H9 (cell line): ENCODE data around the gene STX2. TPM values are rescaled to one million over a fixed set of nuclear protein-coding genes. Genes with fewer than 3 reads are reported as not detected.

ENCODE experiments used
- DNase-seq: peaks from one replicate; pipeline ENCODE4 v3.0.0-alpha.2; 2017
- H2AFZ ChIP-seq: one replicate; pipeline ENCODE4 v1.6.1; 2013; ENCODE audit warnings: mild to moderate bottlenecking, low read length, control low read depth, moderate library complexity
- H2AK5ac ChIP-seq: 2 replicates; pipeline ENCODE4 v1.6.1; 2013; ENCODE audit warnings: low read length, control low read depth, mixed read lengths; ENCODE audit not compliant: insufficient read length
- H2BK120ac ChIP-seq: one replicate; pipeline ENCODE4 v1.6.1; 2013; ENCODE audit warnings: low read depth, mild to moderate bottlenecking, low read length, control low read depth, inconsistent platforms; ENCODE audit not compliant: poor library complexity, severe bottlenecking
- H2BK12ac ChIP-seq: 2 replicates; pipeline ENCODE4 v1.6.1; 2013; ENCODE audit warnings: low read length, control low read depth, mixed read lengths, low read depth; ENCODE audit not compliant: insufficient read length
- H2BK15ac ChIP-seq: 2 replicates; pipeline ENCODE4 v1.6.1; 2013; ENCODE audit warnings: low read depth, low read length, control low read depth
- H2BK20ac ChIP-seq: one replicate; pipeline ENCODE4 v1.6.1; 2013; ENCODE audit warnings: low read depth, mild to moderate bottlenecking, low read length, control low read depth, inconsistent platforms; ENCODE audit not compliant: poor library complexity, severe bottlenecking
- H2BK5ac ChIP-seq: 2 replicates; pipeline ENCODE4 v1.6.1; 2013; ENCODE audit warnings: low read length, control low read depth, mixed read lengths; ENCODE audit not compliant: insufficient read length
- H3K14ac ChIP-seq: 2 replicates; pipeline ENCODE4 v1.6.1; 2013; ENCODE audit warnings: low read length, control low read depth; ENCODE audit not compliant: insufficient read depth
- H3K18ac ChIP-seq: 2 replicates; pipeline ENCODE4 v1.6.1; 2013; ENCODE audit warnings: low read depth, mild to moderate bottlenecking, mixed read lengths, low read length, control low read depth; ENCODE audit not compliant: insufficient read length
- H3K23ac ChIP-seq: 2 replicates; pipeline ENCODE4 v1.6.1; 2013; ENCODE audit warnings: low read length, control low read depth, mixed read lengths, low read depth; ENCODE audit not compliant: insufficient read length
- H3K23me2 ChIP-seq: 2 replicates; pipeline ENCODE4 v1.6.1; 2013; ENCODE audit warnings: low read depth, mild to moderate bottlenecking, mixed read lengths, low read length, control low read depth; ENCODE audit not compliant: insufficient read length, poor library complexity, severe bottlenecking
- H3K27ac ChIP-seq: 2 replicates; pipeline ENCODE4 v1.5.1; 2013; ENCODE audit warnings: low read length, control low read depth, mixed read lengths, low read depth; ENCODE audit not compliant: insufficient read length
- H3K27me3 ChIP-seq: 2 replicates; pipeline ENCODE4 v1.6.1; 2013; ENCODE audit warnings: low read length, control low read depth, inconsistent platforms; ENCODE audit not compliant: insufficient read depth
- H3K4ac ChIP-seq: 2 replicates; pipeline ENCODE4 v1.6.1; 2013; ENCODE audit warnings: low read depth, mild to moderate bottlenecking, control low read depth, inconsistent platforms, low read length, moderate library complexity
- H3K4me1 ChIP-seq: 2 replicates; pipeline ENCODE4 v1.6.1; 2013; ENCODE audit warnings: low read length, control low read depth, inconsistent platforms; ENCODE audit not compliant: insufficient read depth
- H3K4me2 ChIP-seq: 2 replicates; pipeline ENCODE4 v1.6.1; 2013; ENCODE audit warnings: low read length, control low read depth, mixed read lengths; ENCODE audit not compliant: insufficient read length, insufficient read depth
- H3K56ac ChIP-seq: 2 replicates; pipeline ENCODE4 v1.6.1; 2013; ENCODE audit warnings: low read depth, mild to moderate bottlenecking, mixed read lengths, low read length, control low read depth; ENCODE audit not compliant: insufficient read length
- H3K79me1 ChIP-seq: 2 replicates; pipeline ENCODE4 v1.6.1; 2013; ENCODE audit warnings: low read depth, mild to moderate bottlenecking, moderate library complexity, low read length, control low read depth, inconsistent platforms; ENCODE audit not compliant: insufficient read depth, poor library complexity, severe bottlenecking
- H3K79me2 ChIP-seq: 2 replicates; pipeline ENCODE4 v1.6.1; 2013; ENCODE audit warnings: low read length, control low read depth, inconsistent platforms; ENCODE audit not compliant: insufficient read depth
- H3K9ac ChIP-seq: 2 replicates; pipeline ENCODE4 v1.6.1; 2013; ENCODE audit warnings: low read length, control low read depth, mixed read lengths; ENCODE audit not compliant: insufficient read length; ENCODE audit errors: extremely low read depth
- H3K9me3 ChIP-seq: one replicate; pipeline ENCODE4 v1.6.1; 2013; ENCODE audit warnings: low read depth, low read length, inconsistent platforms; ENCODE audit not compliant: control insufficient read depth
- H3T11ph ChIP-seq: one replicate; pipeline ENCODE4 v1.6.1; 2013; ENCODE audit warnings: mild to moderate bottlenecking, low read length, control low read depth, inconsistent platforms
- H4K20me1 ChIP-seq: one replicate; pipeline ENCODE4 v1.6.1; 2013; ENCODE audit not compliant: control insufficient read depth, insufficient read length, insufficient read depth
- H4K5ac ChIP-seq: 2 replicates; pipeline ENCODE4 v1.6.1; 2013; ENCODE audit warnings: low read depth, mild to moderate bottlenecking, mixed read lengths, low read length, control low read depth; ENCODE audit not compliant: insufficient read length
- H4K8ac ChIP-seq: replicated peaks from 2 replicates; pipeline ENCODE4 v1.6.1; 2013; ENCODE audit warnings: low read length, control low read depth, mixed read lengths, low read depth; ENCODE audit not compliant: insufficient read length
- H4K91ac ChIP-seq: 2 replicates; pipeline ENCODE4 v1.6.1; 2013; ENCODE audit warnings: low read depth, mild to moderate bottlenecking, moderate library complexity, mixed read lengths, low read length, control low read depth; ENCODE audit not compliant: insufficient read length
- H3K27ac Mint-ChIP-seq, 3 experiments: 2 replicates in 2 of 3; 3 replicates in 1 of 3; pipeline ENCODE4 v1.8.0; 2020 to 2021; ENCODE audit warnings: mixed read lengths in 3 of 3, mild to moderate bottlenecking in 1 of 3, moderate library complexity in 1 of 3
- H3K27me3 Mint-ChIP-seq: 2 replicates; pipeline ENCODE4 v1.8.0; 2021; ENCODE audit warnings: low read depth, mild to moderate bottlenecking, moderate library complexity, mixed read lengths
- H3K36me3 Mint-ChIP-seq, 3 experiments: 2 replicates in 2 of 3; 3 replicates in 1 of 3; pipeline ENCODE4 v1.8.0; 2020 to 2021; ENCODE audit warnings: low read depth in 3 of 3, mixed read lengths in 3 of 3; ENCODE audit not compliant: insufficient read depth in 1 of 3
- H3K4me1 Mint-ChIP-seq, 2 experiments: 2 replicates each; pipeline ENCODE4 v1.8.0; 2020; ENCODE audit warnings: mixed read lengths in 2 of 2
- H3K4me3 Mint-ChIP-seq, 2 experiments: 2 replicates in 1 of 2; 3 replicates in 1 of 2; pipeline ENCODE4 v1.8.0; 2020 to 2021; ENCODE audit warnings: mild to moderate bottlenecking in 2 of 2, mixed read lengths in 2 of 2, moderate library complexity in 1 of 2
- H3K9me3 Mint-ChIP-seq, 2 experiments: 2 replicates in 1 of 2; 3 replicates in 1 of 2; pipeline ENCODE4 v1.8.0; 2020; ENCODE audit warnings: mild to moderate bottlenecking in 2 of 2, mixed read lengths in 2 of 2, moderate library complexity in 1 of 2
- WGBS: extraction: QIAGEN DNeasy Blood & Tissue Kit; methylation state at CpG from one replicate; pipeline ENCODE4 v1.1.7; 2013; ENCODE audit warnings: missing lambda C conversion rate, low lambda C conversion rate, mixed read lengths; ENCODE audit not compliant: insufficient read length; ENCODE audit errors: extremely low coverage; 5-methylcytosine and 5-hydroxymethylcytosine counted together
- total RNA-seq: library from RNA; stranded (reverse); gene quantifications from 2 replicates; pipeline ENCODE4 v1.2.1, GENCODE V29; 2021
- TF ChIP-seq, protein P1 (sequence below): fragments of 200-600 bp; sonication (generic); conservative IDR thresholded peaks from 3 replicates; pipeline ENCODE4 v1.8.0; 2021; ENCODE audit warnings: antibody characterized with exemption, mild to moderate bottlenecking

STX2 gene
- total RNA-seq, 1 experiment from 2014 or later = 19.4 TPM

DNA sequence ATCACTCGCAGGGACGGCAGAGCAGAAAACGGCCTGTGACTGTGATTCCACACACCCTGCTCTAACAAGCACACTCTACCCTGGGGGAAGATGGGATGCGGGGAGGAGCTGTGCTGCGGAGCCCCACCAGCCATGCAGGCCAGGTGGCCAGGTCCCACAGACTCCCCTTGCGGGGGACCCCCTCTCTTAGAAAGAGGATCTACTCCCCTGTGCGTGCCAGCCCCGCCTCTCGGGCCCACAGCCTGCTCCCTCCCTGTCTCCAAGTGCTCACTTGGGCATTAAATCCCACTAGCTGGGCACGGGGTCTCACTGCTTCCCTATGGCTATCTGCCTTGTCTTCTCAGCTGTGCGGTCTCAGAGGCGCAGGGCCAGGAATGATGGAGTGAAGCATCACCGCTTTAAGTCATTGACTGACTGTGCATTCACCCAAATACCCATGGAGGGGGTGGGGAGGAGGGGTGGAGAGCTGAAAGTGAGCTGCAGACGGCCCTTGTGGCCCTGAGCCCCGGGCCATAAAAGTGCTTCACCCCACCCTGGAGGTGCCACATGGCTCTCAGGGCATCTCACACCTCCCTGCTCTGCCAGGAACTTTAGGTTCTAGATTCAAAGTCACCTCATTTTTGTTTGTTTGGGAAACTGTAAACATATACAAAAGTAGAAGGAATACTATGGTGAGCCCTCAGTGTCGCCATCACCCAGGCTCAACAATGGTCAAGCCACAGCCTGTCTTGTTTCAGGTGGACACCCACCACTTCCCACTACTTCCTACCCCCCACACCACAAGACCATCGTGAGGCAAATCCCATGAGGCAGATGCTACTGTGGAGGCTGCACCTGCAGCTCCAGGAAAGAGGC is 9.4 kb downstream of the STX2 start:
- Histone ChIP-seq H4K91ac (no peak overlapping the region), H2BK20ac (no peak overlapping the region), H4K5ac (peak overlapping the region; percentile 15), H2BK15ac (peak overlapping the region; percentile 26; the same call in 1 of the 2 replicates), H4K8ac (no peak overlapping the region), H3K56ac (no peak overlapping the region), H3K4me2 (no peak overlapping the region), H3K23ac (no peak overlapping the region), H3K4ac (no peak overlapping the region), H3K79me1 (peaks cover 3% of the 10 kb centered on the region), H4K20me1 (no peaks in the 10 kb centered on the region), H3K27me3 (no peaks in the 10 kb centered on the region), H3K27ac (no peak overlapping the region), H2AK5ac (no peak overlapping the region), H3K18ac (peak overlapping the region; percentile 27), H3T11ph (no peak overlapping the region), H2BK12ac (no peak overlapping the region), H3K79me2 (peaks cover 9% of the 10 kb centered on the region; the same call in 1 of the 2 replicates), H2BK5ac (no peak overlapping the region), H3K9ac (no peak overlapping the region), H2AFZ (no peak overlapping the region), H3K14ac (peak overlapping the region; percentile 87; the same call in 1 of the 2 replicates), H3K9me3 (no peaks in the 10 kb centered on the region), H3K4me1 (peaks cover 6% of the 10 kb centered on the region; the same call in 1 of the 2 replicates), H2BK120ac (no peak overlapping the region), H3K23me2 (no peaks in the 10 kb centered on the region)
- TF ChIP-seq, protein P1, sequence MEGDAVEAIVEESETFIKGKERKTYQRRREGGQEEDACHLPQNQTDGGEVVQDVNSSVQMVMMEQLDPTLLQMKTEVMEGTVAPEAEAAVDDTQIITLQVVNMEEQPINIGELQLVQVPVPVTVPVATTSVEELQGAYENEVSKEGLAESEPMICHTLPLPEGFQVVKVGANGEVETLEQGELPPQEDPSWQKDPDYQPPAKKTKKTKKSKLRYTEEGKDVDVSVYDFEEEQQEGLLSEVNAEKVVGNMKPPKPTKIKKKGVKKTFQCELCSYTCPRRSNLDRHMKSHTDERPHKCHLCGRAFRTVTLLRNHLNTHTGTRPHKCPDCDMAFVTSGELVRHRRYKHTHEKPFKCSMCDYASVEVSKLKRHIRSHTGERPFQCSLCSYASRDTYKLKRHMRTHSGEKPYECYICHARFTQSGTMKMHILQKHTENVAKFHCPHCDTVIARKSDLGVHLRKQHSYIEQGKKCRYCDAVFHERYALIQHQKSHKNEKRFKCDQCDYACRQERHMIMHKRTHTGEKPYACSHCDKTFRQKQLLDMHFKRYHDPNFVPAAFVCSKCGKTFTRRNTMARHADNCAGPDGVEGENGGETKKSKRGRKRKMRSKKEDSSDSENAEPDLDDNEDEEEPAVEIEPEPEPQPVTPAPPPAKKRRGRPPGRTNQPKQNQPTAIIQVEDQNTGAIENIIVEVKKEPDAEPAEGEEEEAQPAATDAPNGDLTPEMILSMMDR = no peak
- peaks cover 0 to 18% (median 7%) of the 10 kb centered on the region in 3 experiments for H3K36me3 Mint-ChIP-seq
- peak overlapping the region in 1 of 2 experiments; percentile 42; a peak in 1 of 5 replicates for H3K4me3 Mint-ChIP-seq
- peaks cover 39 to 53% of the 10 kb centered on the region in 2 experiments for H3K4me1 Mint-ChIP-seq
- peaks cover 0 to 5% of the 10 kb centered on the region in 2 experiments; a peak in 1 of 5 replicates for H3K9me3 Mint-ChIP-seq
- peak; percentile 38 for DNase-seq
- no peaks in the 10 kb centered on the region for H3K27me3 Mint-ChIP-seq
- WGBS = no CpG with 5 or more reads among the region's 17 CpGs
- peak overlapping the region; percentile 74 to 87 (median 84); a peak in 5 of 7 replicates for H3K27ac Mint-ChIP-seq
